Midbrain (tissue), 1 donor: ENCODE data around the gene NCBP3.

ENCODE experiments used
- DNase-seq: peaks from one replicate; lab custom pipeline; 2025; lab: John Stamatoyannopoulos, UW

Gene NCBP3

DNA sequence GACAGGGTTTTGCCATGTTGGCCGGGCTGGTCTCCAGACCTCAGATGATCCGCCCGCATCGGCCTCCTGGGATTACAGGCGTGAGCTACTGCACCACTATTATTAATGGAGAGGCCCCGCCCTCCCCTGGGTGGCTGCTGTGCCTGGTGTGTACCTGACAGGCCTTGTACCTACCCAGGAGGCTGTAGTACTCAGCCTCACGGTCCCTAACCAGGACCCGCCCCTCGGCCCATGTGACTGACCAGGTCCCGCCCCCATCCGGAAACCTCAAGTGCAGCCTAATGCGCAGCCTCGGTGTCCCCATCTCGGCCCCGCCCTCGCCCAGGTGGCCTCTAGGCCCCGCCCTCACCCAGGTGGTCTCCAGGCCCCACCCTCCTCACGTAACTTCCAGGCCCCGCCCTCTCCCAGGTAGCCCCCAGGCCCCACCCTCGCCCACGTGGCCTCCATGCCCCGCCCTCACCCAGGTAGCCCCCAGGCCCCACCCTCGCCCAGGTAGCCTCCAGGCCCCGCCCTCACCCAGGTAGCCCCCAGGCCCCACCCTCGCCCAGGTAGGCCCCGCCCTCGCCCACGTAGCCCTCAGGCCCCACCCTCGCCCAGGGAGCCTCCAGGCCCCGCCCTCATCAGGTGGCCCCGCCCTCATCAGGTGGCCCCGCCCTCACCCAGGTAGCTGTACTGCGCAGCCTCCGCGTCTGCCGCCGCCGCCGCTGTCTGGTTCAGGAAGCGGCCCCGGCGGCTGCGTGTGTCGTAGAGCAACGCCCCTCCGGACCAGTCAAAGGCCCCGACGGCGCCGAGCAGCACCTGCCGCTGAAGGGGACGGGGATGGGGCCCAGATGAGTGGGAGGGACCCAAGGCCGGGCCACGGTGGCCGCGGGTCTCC lies 91.3 kb downstream of the NCBP3 start:
- DNase-seq = no peak

DNA sequence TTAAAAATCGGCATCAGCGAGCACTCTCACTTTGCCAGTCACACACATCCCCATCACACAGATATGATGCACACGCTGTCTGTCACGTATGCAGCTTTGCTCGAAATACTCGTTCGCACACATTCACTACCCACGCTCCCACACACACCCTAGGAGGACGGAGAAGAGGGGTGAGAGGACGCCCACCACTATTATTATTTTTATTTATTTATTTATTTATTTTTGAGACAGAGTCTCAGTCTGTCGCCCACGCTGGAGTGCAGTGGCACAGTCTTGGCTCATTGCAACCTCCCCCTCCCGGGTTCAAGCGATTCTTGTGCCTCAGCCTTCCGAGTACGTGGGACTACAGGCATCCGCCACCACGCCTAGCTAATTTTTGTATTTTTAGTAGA lies 92.0 kb downstream of the NCBP3 start:
- no peak for DNase-seq

DNA sequence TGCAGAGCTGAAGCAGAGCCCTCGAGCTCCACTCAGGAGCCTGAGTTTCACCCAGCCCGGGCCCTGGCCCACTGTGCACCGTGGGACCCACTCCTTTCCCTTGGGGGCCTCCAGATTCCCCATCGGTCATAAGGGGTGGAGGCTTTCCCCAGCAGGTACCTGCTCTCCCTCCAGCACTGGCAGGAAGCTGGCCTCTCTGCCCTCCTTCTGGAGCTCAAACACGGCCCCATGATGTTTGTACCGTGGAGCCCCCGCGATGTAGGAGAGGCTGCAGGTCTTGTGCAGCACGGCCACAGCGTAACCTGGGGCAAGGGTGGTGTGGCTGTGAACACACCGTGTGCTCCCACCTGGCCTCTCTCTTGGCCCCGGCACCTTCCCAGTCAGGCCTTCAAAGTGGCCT lies 92.4 kb downstream of the NCBP3 start:
- DNase-seq = no peak
